AG10803 (cell line): ENCODE results near the gene PKHD1.

Source experiments
- DNase-seq: peaks from one replicate; pipeline ENCODE4 v3.0.0; 2010; ENCODE audit warnings: low read depth
- H3K4me3 ChIP-seq: 2 replicates; pipeline ENCODE4 v1.5.1; 2011; ENCODE audit warnings: mild to moderate bottlenecking, low read length, control low read depth
- CTCF ChIP-seq: conservative IDR thresholded peaks from 2 replicates; pipeline ENCODE4 v1.5.1; 2011; ENCODE audit warnings: mild to moderate bottlenecking, low read length, control low read depth, inconsistent platforms

The PKHD1 gene

DNA sequence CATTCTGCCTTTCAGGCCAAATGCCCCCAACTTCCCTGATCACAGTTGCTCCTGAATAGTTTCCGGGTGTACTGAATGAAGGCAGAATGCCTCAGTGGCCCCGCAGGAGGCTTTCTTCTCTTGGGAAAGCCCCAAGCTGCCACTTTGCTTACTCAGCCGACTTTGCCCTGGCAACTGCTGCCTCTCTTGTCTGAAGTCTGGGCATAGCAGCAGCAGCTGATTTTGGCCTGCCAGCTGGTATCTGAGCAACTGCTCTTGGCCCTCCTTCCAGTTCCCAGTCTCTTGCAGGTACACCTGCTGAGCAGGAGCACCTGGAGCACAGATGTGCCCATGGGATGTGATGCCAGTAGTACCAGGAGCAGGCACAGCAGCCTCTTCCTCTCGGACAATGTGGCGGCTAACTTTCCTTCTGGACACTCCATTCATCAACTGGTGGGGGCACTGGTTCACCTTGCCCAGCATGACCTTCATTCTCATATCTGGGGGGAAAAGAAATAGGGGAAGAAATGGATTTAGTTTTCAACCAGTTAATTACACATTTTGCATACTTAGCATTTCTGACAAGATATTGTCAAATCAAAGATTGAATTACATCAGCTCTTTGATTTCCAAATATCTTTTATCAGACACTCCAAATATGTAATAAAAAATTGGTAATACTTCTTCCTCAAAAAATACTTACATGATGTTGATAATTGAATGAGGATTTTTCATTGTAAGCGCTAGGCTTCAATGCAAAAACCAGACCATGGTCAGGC, 468.2 kb downstream of the PKHD1 start:
- no peak for TF ChIP-seq CTCF
- DNase-seq, result no peak

DNA sequence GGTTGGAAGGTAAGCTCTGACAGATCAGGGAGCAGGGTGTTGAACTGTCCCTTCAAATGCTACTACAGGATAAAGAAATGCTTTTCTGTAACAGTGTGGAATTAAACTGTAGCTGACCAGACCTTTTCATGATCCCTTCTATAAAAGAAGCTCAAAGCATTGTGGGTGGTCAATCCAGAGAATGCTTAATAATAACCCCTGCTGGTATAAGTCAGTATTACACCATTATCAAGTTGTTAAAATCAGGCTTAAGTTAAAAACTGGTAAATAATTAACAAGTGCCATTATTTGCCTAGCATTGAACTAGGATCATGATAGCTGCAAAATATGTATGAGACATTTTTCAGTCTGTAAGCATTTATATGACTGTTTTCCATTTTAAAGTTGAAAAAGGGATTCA, 468.9 kb downstream of the PKHD1 start:
- DNase-seq, result no peak
- no peak overlapping the region for H3K4me3 ChIP-seq
- TF ChIP-seq CTCF, result no peak; the same call in 1 of the 2 replicates

More for the DNA sequence above, 468.2 kb downstream of the PKHD1 start:
- no peak overlapping the region for H3K4me3 ChIP-seq

DNA sequence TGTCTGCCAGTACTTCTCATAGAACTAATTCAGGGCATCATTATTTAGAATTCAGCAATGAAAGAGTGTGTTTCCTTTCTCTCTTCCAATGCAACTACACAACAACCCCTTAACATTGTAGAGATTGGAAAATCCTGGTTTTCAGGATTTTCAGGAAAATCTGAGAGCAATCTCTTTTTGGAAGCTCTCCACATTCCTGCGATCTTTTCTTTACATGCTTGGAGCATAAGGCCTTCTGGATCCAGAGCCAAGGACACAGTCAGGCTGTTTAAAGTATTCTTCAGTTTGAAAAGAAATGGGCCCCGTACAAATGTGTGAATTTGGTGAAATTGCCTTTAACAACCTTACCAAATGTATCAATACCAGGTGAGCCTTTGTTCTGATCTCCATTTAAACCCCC, 469.7 kb downstream of the PKHD1 start:
- TF ChIP-seq CTCF, result no peak
- DNase-seq, result no peak
- H3K4me3 ChIP-seq, result no peak overlapping the region

DNA sequence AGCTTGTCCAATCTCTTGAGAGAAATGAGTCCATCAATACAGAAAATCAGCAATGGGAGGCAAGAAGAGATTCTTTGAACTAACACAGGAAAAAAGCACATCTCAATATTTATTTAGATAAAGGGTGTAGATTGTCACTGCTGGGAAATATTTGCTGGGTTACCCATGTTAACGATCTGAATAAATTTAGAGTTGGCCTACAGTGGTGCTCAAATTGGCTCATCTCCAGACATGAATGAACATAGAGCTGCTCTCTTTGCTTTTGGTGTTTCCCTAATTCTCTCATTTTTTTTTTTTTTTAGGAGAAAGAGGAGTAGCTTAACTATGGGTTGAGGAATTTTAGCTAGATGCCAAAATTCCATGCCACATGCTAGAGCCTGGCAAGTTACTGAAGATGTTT, 471.2 kb downstream of the PKHD1 start:
- no peak for DNase-seq
- H3K4me3 ChIP-seq, result no peak overlapping the region
- no peak for TF ChIP-seq CTCF

DNA sequence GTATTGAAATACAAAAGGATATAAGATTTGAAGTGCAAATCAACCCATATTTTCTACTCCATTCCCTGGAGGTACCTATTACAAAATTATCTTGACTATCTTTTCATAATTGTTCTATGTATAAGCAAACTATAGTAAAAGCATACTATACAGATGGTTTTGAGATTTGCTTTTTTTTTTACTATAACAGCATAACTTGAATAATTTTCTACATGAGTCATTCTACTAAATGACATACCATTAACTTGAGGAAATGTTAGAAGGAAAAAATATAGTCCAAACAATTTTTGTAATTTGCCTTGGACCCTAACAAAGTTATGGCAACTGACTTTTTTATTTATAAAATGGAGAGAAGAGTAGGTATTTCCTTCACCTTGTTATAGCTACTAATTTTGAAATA, 472.7 kb downstream of the PKHD1 start:
- TF ChIP-seq CTCF, result no peak
- no peak for DNase-seq
- no peak overlapping the region for H3K4me3 ChIP-seq

GRCh38 chr6:51613558-51613957, 473.9 kb downstream of the PKHD1 start:
- no peak for TF ChIP-seq CTCF
- DNase-seq, result no peak
- H3K4me3 ChIP-seq, result no peak overlapping the region

DNA sequence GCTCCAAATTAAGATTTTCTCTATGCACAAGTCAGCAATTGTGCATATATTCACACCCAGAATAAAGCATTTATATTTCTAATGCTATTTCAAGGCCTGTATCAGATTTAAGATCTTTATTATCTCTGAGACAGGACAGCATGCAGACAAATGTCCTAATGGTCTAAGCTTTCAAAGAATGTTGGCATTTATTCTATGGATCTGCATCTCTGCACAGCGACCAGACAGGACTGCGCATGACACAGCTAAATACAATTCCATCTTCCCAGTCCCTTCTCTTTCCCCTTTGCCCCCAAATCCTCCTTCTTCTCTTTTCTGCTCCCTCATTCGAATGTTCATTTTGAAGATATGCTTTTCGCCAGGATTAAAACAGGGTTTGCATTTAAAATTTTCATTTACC, 478.5 kb downstream of the PKHD1 start:
- no peak for TF ChIP-seq CTCF
- DNase-seq, result no peak
- H3K4me3 ChIP-seq, result no peak overlapping the region
